ENCODE results near the gene LRRC45. TPM values are rescaled to one million over a fixed set of nuclear protein-coding genes. Genes with fewer than 3 reads are reported as not detected.

The LRRC45 gene
- total and polyA plus RNA-seq, 11 donors, result 2.9 to 8.6 (median 5.6) TPM

- ATAC-seq, result no peak
- intact Hi-C loops (cut with DNase I), result no loop called here
- Histone ChIP-seq H3K27ac (no peak overlapping the region), H3K4me3 (no peak overlapping the region), H3K4me1 (peaks cover 0 to 17% (median 9%) of the 10 kb centered on the region in 12 donors), H3K27me3 (no peaks in the 10 kb centered on the region), H3K9me3 (no peaks in the 10 kb centered on the region), H3K36me3 (peaks cover 0 to 15% (median 6%) of the 10 kb centered on the region in 9 donors)
- TF ChIP-seq POLR2A (IDR thresholded peaks at IDR 0.05) (no peak), CTCF (IDR thresholded peaks at IDR 0.05) (no peak)
- 90 to 93% (median 91%) methylated on average over 25 to 28 of the region's 28 CpGs for WGBS, 4 donors
- DNase-seq, result peak in 1 of 5 donors; percentile 60
These were observed 26.8 kb upstream of the LRRC45 start for GRCh38 chr17:81996232-81996756.

DNA sequence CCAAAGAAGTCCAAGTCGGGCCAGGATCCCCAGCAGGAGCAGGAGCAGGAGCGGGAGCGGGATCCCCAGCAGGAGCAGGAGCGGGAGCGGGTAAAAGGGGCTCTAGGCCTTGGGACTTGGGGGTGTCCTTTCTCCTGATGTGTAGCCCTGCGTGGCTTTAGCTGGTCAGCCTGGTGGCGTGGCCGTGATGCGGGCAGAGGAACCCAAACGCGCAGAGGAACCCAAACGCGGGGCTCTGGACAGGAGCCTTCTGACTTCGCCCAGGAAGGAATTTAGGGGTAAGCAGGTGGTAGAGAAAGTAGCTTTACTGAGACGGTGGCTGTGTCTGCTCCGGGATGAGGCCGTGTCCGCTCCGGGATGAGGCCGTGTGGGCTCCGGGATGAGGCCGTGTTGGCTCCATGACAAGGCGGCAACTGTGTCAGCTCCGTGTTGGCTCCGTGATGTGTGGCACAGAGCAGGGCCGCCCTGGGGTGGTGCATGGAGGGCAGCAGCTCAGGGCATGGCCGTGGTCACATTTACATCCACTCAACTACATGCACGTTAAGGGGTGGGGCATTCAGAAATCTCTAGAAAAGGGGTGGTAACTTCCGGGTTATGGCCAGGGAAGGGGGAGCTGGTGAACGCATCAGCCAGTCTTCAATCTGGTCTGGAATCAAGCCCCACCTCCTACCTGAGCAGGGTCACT, 26.2 kb upstream of the LRRC45 start:
- peak in 1 of 5 donors; percentile 61 for DNase-seq
- 95 to 96% (median 95%) methylated on average over 29 to 30 of the region's 30 CpGs for WGBS, 4 donors
- Histone ChIP-seq H3K36me3 (peaks cover 0 to 15% (median 6%) of the 10 kb centered on the region in 9 donors), H3K4me1 (peaks cover 0 to 11% (median 7%) of the 10 kb centered on the region in 12 donors), H3K27me3 (no peaks in the 10 kb centered on the region), H3K9me3 (no peaks in the 10 kb centered on the region), H3K4me3 (no peak overlapping the region), H3K27ac (no peak overlapping the region)
- intact Hi-C loops (cut with DNase I), result no loop called here
- no peak for TF ChIP-seq POLR2A (IDR thresholded peaks at IDR 0.05)
- TF ChIP-seq CTCF (IDR thresholded peaks at IDR 0.05), result no peak
- ATAC-seq, result no peak

DNA sequence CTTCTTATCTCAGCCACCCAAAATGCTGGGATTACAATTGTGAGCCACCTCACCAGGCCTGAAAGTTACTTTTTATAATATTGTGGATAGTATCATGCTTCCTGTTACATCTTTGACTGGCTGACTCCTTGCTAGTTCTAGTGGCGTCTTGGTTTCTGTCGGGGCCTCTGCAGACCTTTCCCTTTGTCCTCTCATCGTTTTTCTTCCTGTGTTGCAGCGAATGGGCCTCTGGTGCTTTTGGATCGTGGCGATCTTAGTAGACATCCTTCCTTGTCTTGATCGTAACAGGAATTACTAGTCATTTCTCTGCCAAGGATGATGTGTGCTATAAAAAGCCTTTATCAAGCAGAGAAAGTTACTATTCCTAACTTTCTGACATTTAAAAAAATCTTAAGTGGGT, 24.9 kb upstream of the LRRC45 start:
- no peaks in the 10 kb centered on the region for H3K9me3 ChIP-seq
- no peak overlapping the region for H3K4me3 ChIP-seq
- ATAC-seq (no peak), DNase-seq (no peak)
- H3K27me3 ChIP-seq, result no peaks in the 10 kb centered on the region
- WGBS, 4 donors, result 67 to 80% (median 71%) methylated on average over 7 of the region's 7 CpGs
- TF ChIP-seq POLR2A (IDR thresholded peaks at IDR 0.05), result no peak
- TF ChIP-seq CTCF (IDR thresholded peaks at IDR 0.05), result no peak
- H3K36me3 ChIP-seq, result peaks cover 0 to 15% (median 6%) of the 10 kb centered on the region in 9 donors
- peaks cover 0 to 10% (median 2%) of the 10 kb centered on the region in 12 donors for H3K4me1 ChIP-seq
- intact Hi-C loops (cut with DNase I), result no loop called here
- no peak overlapping the region for H3K27ac ChIP-seq

DNA sequence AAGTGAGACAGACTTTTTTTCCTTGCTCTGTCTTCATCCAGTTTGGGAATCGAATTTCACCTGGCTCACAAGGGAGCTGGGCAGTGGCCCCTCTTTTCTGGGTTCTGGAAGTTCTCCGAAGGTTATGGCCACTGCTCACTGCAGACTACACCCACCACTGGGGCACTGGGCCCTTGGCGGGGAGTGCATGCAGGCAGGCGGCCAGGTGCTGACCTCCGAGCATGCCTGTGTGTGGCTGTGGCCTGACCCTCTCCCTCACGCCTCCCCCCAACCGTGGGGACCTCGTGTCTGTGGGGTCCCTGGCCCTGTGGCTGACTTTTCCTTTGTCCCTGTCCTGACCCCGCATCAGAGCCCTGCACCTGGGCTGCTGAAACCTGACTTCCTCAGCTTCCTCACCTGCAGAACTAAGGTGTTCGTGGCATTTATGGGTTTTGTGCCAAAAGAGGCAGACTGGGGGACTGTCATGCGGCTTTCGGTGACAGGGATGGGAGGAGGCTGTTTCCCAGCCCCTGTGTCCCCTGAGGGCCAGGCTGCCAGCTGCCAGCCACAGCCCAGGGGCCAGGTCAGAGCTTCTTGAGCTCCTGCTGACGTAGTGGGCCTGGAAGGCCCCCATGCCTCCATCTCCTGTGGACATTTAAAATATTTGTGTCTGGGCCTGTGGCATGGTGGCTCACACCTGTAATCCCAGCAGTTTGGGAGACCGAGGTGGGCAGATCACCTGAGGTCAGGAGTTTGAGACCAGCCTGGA, 24.2 kb upstream of the LRRC45 start:
- peaks cover 0 to 15% (median 6%) of the 10 kb centered on the region in 9 donors for H3K36me3 ChIP-seq
- TF ChIP-seq POLR2A (IDR thresholded peaks at IDR 0.05), result no peak
- TF ChIP-seq CTCF (IDR thresholded peaks at IDR 0.05), result no peak
- H3K27ac ChIP-seq, result no peak overlapping the region
- ATAC-seq (no peak), DNase-seq (no peak)
- no peaks in the 10 kb centered on the region for H3K9me3 ChIP-seq
- H3K4me3 ChIP-seq, result no peak overlapping the region
- 87 to 89% (median 88%) methylated on average over 11 to 14 of the region's 14 CpGs for WGBS, 4 donors
- intact Hi-C loops (cut with DNase I), result no loop called here
- H3K27me3 ChIP-seq, result no peaks in the 10 kb centered on the region
- peaks cover 0 to 17% (median 7%) of the 10 kb centered on the region in 12 donors for H3K4me1 ChIP-seq

Data from heart left ventricle (tissue), 16 donors.